Fibroblast of lung (primary cell): Measurements from ENCODE around the gene PTMA. TPM values are rescaled to one million over a fixed set of nuclear protein-coding genes. Genes with fewer than 3 reads are reported as not detected.
"Not testable (repeated sequence)": the region's sequence is repeated elsewhere in the genome, so short reads cannot be mapped to it uniquely, and the experiment has no call there.

Experiments
- DNase-seq, 2 donors: peaks; one replicate each; pipeline versions ENCODE4 v3.0.0 to v3.0.0-alpha.2; 2010; ENCODE audit warnings: low read depth in 2 of 2
- H2AFZ ChIP-seq: 2 replicates; pipeline ENCODE4 v1.5.1; 2012; ENCODE audit warnings: low read length, control low read depth, inconsistent platforms
- H3K27ac ChIP-seq: 2 replicates; pipeline ENCODE4 v1.5.1; 2011; ENCODE audit warnings: low read length, control low read depth; ENCODE audit not compliant: insufficient read depth
- H3K27me3 ChIP-seq: 2 replicates; pipeline ENCODE4 v1.5.1; 2011; ENCODE audit warnings: mild to moderate bottlenecking, low read length; ENCODE audit not compliant: control insufficient read depth, insufficient read depth
- H3K36me3 ChIP-seq: 2 replicates; pipeline ENCODE4 v1.5.1; 2011; ENCODE audit warnings: low read length; ENCODE audit not compliant: control insufficient read depth, insufficient read depth
- H3K4me1 ChIP-seq: 2 replicates; pipeline ENCODE4 v1.5.1; 2011; ENCODE audit warnings: low read length; ENCODE audit not compliant: control insufficient read depth, insufficient read depth; ENCODE audit errors: extremely low read depth
- H3K4me2 ChIP-seq: 2 replicates; pipeline ENCODE4 v1.5.1; 2011; ENCODE audit warnings: low read length, control low read depth; ENCODE audit not compliant: insufficient read depth; ENCODE audit errors: extremely low read depth
- H3K4me3 ChIP-seq, 4 experiments: fragments of 200-600 bp in 1 of 4; sonication (generic) in 1 of 4; replicated peaks in 1 of 4; 2 replicates each; pipeline ENCODE4 v1.5.1; 2011 to 2016; ENCODE audit warnings: low read length in 4 of 4, low read depth in 3 of 4, mild to moderate bottlenecking in 3 of 4, control low read depth in 2 of 4, inconsistent platforms in 1 of 4, mixed read lengths in 1 of 4; ENCODE audit not compliant: insufficient read depth in 1 of 4; ENCODE audit errors: control extremely low read depth in 1 of 4
- H3K79me2 ChIP-seq: 2 replicates; pipeline ENCODE4 v1.5.1; 2012; ENCODE audit warnings: mild to moderate bottlenecking, low read length, inconsistent platforms; ENCODE audit not compliant: control insufficient read depth, insufficient read depth
- H3K9ac ChIP-seq: 2 replicates; pipeline ENCODE4 v1.5.1; 2011; ENCODE audit warnings: mild to moderate bottlenecking, low read length, control low read depth; ENCODE audit not compliant: insufficient read depth
- H3K9me3 ChIP-seq: 2 replicates; pipeline ENCODE4 v1.5.1; 2012; ENCODE audit warnings: low read depth, low read length; ENCODE audit not compliant: control insufficient read depth, insufficient read depth
- H4K20me1 ChIP-seq: 2 replicates; pipeline ENCODE4 v1.5.1; 2011; ENCODE audit warnings: low read length; ENCODE audit not compliant: control insufficient read depth, insufficient read depth; ENCODE audit errors: extremely low read depth
- CTCF ChIP-seq, 2 donors: IDR thresholded peaks in 1 of 2; conservative IDR thresholded peaks in 1 of 2; 1 replicate in 1 of 2; 2 replicates in 1 of 2; pipeline ENCODE4 v1.5.1; 2011 to 2012; ENCODE audit warnings: low read length in 2 of 2, control low read depth in 1 of 2, inconsistent platforms in 1 of 2, low read depth in 1 of 2, mild to moderate bottlenecking in 1 of 2
- EZH2 ChIP-seq: IDR thresholded peaks from 2 replicates; pipeline ENCODE4 v1.5.1; 2012; ENCODE audit warnings: low read length, control low read depth, mild to moderate bottlenecking; ENCODE audit errors: missing control alignments
- polyA plus RNA-seq, 2 donors: library from polyadenylated mRNA; depleted of rRNA in 1 of 2; stranded (reverse) in 1 of 2; unstranded in 1 of 2; fragments of >200 nt; gene quantifications; 2 replicates each; pipeline ENCODE4 v1.2.1, GENCODE V29; 2011 to 2012; ENCODE audit warnings: missing spikeins in 1 of 2
- total RNA-seq: library from RNA; depleted of rRNA; stranded (reverse); fragments of >200 nt; gene quantifications from 2 replicates; pipeline ENCODE4 v1.2.1, GENCODE V29; 2014

PTMA gene
- total and polyA plus RNA-seq, 2 donors (not counting 1 experiment from before 2014, with no cell fraction given), result 481 to 650 TPM

DNA sequence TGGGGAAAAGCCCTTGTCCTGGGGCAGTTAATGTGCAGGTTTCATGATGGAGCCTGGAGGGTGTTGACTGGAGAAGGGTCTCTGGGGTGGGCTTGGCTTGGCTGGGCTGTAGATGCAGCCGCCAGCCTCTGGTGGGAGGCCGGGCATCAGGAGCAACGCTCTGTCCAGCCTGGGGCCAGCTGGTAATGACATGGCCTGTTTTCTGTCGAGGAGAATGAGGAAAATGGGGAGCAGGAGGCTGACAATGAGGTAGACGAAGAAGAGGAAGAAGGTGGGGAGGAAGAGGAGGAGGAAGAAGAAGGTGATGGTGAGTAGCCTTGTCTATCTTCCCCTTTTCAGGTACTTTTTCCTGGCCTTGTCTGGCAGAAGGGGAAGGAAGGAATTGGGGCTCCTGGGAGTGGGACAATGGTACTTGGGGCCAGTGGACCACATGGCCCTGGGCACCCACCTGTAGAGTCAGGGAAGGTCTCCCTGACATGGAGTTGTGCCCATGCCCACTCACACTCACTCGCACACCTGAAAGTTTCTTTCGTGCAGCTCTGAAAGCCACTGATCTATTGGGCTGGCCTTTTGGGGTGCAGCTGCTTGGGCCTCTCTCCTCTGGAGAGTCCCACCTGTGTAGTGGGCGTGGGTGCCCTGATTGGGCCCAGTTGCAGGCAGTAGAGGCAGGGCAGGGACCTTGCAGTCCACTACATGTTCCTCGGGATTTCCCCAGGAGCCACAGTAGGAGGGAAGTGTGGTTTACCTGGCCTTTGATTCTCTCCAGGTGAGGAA is 3.5 kb downstream of the PTMA start:
- H3K4me3 ChIP-seq, result peak overlapping the region; percentile 56 to 88 (median 76)
- H3K9ac ChIP-seq, result peak overlapping the region; percentile 27
- H3K9me3 ChIP-seq, result no peaks in the 10 kb centered on the region
- H4K20me1 ChIP-seq, result no peaks in the 10 kb centered on the region
- no peak for DNase-seq
- peak overlapping the region; percentile 91 for H3K4me2 ChIP-seq
- H3K36me3 ChIP-seq, result peaks cover 5% of the 10 kb centered on the region
- peaks cover 25% of the 10 kb centered on the region for H3K4me1 ChIP-seq
- peaks cover 42% of the 10 kb centered on the region for H3K79me2 ChIP-seq
- no peak overlapping the region for H2AFZ ChIP-seq
- H3K27me3 ChIP-seq, result no peaks in the 10 kb centered on the region
- peak overlapping the region; percentile 50 for H3K27ac ChIP-seq
- TF ChIP-seq CTCF (conservative IDR thresholded peaks at IDR 0.05 in 1 of 2, IDR thresholded peaks at IDR 0.05 in 1 of 2; ENCODE audit: low read depth in 1 of 2, low read length in 2 of 2) (no peak), EZH2 (no peak)

- H3K36me3 ChIP-seq, H3K9me3 ChIP-seq, H3K9ac ChIP-seq, H4K20me1 ChIP-seq, DNase-seq, H2AFZ ChIP-seq, H3K27me3 ChIP-seq: not testable (repeated sequence)
- Histone ChIP-seq H3K27ac (peak overlapping the region; percentile 50), H3K4me1 (peaks cover 28% of the 10 kb centered on the region), H3K79me2 (peaks cover 42% of the 10 kb centered on the region), H3K4me2 (peak overlapping the region; percentile 91), H3K4me3 (peak overlapping the region in 2 of 4 experiments; percentile 56 to 88)
These were observed 4.2 kb downstream of the PTMA start for GRCh38 chr2:231712451-231713021.

DNA sequence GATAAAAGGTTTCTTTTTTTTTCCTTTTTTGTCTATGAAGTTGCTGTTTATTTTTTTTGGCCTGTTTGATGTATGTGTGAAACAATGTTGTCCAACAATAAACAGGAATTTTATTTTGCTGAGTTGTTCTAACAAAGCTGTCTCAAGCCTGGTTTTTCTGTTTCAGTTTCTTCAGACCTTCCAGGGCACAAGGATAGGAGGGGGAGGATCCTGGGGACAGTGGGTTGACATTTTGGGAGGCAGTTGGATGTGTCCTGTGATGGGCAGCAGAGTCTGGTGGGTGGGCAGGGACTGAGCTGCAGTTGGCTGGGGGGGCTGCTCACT is 5.0 kb downstream of the PTMA start:
- H2AFZ ChIP-seq, H3K27me3 ChIP-seq, H3K4me2 ChIP-seq, H3K4me3 ChIP-seq, H3K9me3 ChIP-seq, DNase-seq, H3K36me3 ChIP-seq, H4K20me1 ChIP-seq, H3K9ac ChIP-seq: not testable (repeated sequence)
- peaks cover 42% of the 10 kb centered on the region for H3K79me2 ChIP-seq
- H3K4me1 ChIP-seq, result peaks cover 31% of the 10 kb centered on the region
- peak overlapping the region; percentile 62 for H3K27ac ChIP-seq
